SU-DHL-6 (cell line): Measurements from ENCODE around the gene RNF19B.
A peak's percentile ranks its signal among the peaks of the same experiment; 100 is the strongest.

ENCODE experiments used
- H2AFZ ChIP-seq: fragments of 200-600 bp; sonication (generic); 2 replicates; pipeline ENCODE4 v1.6.1; 2014; ENCODE audit warnings: low read depth, mild to moderate bottlenecking, moderate library complexity, mixed read lengths, antibody characterized with exemption, low read length; ENCODE audit not compliant: severe bottlenecking
- H3F3A ChIP-seq: fragments of 200-600 bp; shearing (Covaris generic); 2 replicates; pipeline ENCODE4 v1.6.0; 2016; ENCODE audit warnings: antibody characterized with exemption, mild to moderate bottlenecking; ENCODE audit not compliant: insufficient read depth
- H3K27ac ChIP-seq: fragments of 200-600 bp; sonication (generic); 2 replicates; pipeline ENCODE4 v1.5.1; 2016; ENCODE audit warnings: low read depth, mild to moderate bottlenecking, low read length, moderate library complexity, mixed read lengths
- H3K27me3 ChIP-seq: fragments of 200-600 bp; sonication (generic), shearing (Covaris generic); 2 replicates; pipeline ENCODE4 v1.6.0; 2014; ENCODE audit warnings: mild to moderate bottlenecking, low read length
- H3K36me3 ChIP-seq: fragments of 200-600 bp; sonication (generic); 2 replicates; pipeline ENCODE4 v1.6.1; 2014; ENCODE audit warnings: mild to moderate bottlenecking, low read length, mixed read lengths
- H3K4me2 ChIP-seq: fragments of 300-600, 200-600 bp; shearing (Covaris generic), sonication (generic); 2 replicates; pipeline ENCODE4 v1.6.0; 2014; ENCODE audit warnings: low read length, low read depth, mild to moderate bottlenecking; ENCODE audit not compliant: poor library complexity, severe bottlenecking
- H3K4me3 ChIP-seq: fragments of 200-600 bp; sonication (generic); 2 replicates; pipeline ENCODE4 v1.5.1; 2014; ENCODE audit warnings: antibody characterized with exemption, low read length, mild to moderate bottlenecking, mixed read lengths; ENCODE audit not compliant: insufficient read depth, poor library complexity, severe bottlenecking
- H3K79me2 ChIP-seq: fragments of 200-600 bp; sonication (generic); 2 replicates; pipeline ENCODE4 v1.6.1; 2014; ENCODE audit warnings: mild to moderate bottlenecking, low read length, moderate library complexity; ENCODE audit not compliant: insufficient read depth
- H3K9ac ChIP-seq: fragments of 200-600 bp; sonication (generic); 2 replicates; pipeline ENCODE4 v1.7.0; 2014; ENCODE audit warnings: mild to moderate bottlenecking, low read length
- H3K9me2 ChIP-seq: fragments of 200-600 bp; sonication (generic); replicated peaks from 2 replicates; pipeline ENCODE4 v1.6.1; 2014; ENCODE audit warnings: low read length; ENCODE audit not compliant: insufficient read depth
- H3K9me3 ChIP-seq: fragments of 200-600 bp; sonication (generic); 2 replicates; pipeline ENCODE4 v1.6.1; 2014; ENCODE audit warnings: low read length, mixed read lengths; ENCODE audit not compliant: insufficient read depth
- H4K20me1 ChIP-seq: fragments of 200-600 bp; sonication (generic); 2 replicates; pipeline ENCODE4 v1.6.1; 2014; ENCODE audit warnings: low read depth, mild to moderate bottlenecking, antibody characterized with exemption, low read length, moderate library complexity, mixed read lengths
- EZH2phosphoT487 ChIP-seq: fragments of 200-600 bp; sonication (generic), shearing (Covaris generic); conservative IDR thresholded peaks from 2 replicates; pipeline ENCODE4 v1.6.1; 2018; ENCODE audit warnings: mild to moderate bottlenecking, antibody characterized with exemption, low read length, moderate library complexity, mixed read lengths
- TF ChIP-seq, protein P1 (sequence below): fragments of 200-600 bp; sonication (generic); IDR thresholded peaks from one replicate; pipeline ENCODE4 v1.5.1; 2017; ENCODE audit warnings: antibody characterized with exemption, mild to moderate bottlenecking, low read length, moderate library complexity; ENCODE audit not compliant: insufficient read depth, poor library complexity, severe bottlenecking

RNF19B gene

DNA sequence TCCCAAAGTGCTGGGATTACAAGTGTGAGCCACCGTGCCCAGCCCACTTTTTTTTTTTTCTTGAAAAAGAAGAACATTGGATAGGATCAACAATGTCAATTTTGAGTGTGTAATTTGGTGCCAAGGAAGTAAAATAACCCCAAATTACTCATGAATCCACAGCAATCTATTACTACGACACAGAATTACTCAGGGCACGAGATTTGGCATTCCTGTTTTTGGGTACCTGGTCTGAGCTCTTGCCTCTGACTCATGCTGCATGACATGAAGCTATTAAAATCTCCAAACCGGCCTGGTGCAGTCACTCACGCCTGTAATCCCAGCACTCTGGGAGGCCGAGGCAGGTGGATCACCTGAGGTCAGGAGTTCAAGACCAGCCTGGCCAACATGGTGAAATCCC is 10.4 kb downstream of the RNF19B start:
- Histone ChIP-seq H4K20me1 (no peaks in the 10 kb centered on the region), H3K79me2 (peaks cover 49% of the 10 kb centered on the region), H3K9me3 (no peaks in the 10 kb centered on the region), H3F3A (peaks cover 18% of the 10 kb centered on the region), H3K27ac (no peak overlapping the region), H3K9ac (no peak overlapping the region), H3K9me2 (no peaks in the 10 kb centered on the region), H3K4me2 (no peak overlapping the region), H2AFZ (no peak overlapping the region), H3K4me3 (no peak overlapping the region), H3K36me3 (no peaks in the 10 kb centered on the region; the same call in 1 of the 2 replicates), H3K27me3 (no peaks in the 10 kb centered on the region)
- no peak for TF ChIP-seq EZH2phosphoT487
- TF ChIP-seq, protein P1, sequence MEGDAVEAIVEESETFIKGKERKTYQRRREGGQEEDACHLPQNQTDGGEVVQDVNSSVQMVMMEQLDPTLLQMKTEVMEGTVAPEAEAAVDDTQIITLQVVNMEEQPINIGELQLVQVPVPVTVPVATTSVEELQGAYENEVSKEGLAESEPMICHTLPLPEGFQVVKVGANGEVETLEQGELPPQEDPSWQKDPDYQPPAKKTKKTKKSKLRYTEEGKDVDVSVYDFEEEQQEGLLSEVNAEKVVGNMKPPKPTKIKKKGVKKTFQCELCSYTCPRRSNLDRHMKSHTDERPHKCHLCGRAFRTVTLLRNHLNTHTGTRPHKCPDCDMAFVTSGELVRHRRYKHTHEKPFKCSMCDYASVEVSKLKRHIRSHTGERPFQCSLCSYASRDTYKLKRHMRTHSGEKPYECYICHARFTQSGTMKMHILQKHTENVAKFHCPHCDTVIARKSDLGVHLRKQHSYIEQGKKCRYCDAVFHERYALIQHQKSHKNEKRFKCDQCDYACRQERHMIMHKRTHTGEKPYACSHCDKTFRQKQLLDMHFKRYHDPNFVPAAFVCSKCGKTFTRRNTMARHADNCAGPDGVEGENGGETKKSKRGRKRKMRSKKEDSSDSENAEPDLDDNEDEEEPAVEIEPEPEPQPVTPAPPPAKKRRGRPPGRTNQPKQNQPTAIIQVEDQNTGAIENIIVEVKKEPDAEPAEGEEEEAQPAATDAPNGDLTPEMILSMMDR = no peak

GRCh38 chr1:32953495-32953894 is 11.1 kb downstream of the RNF19B start:
- H3K79me2 ChIP-seq = peaks cover 42% of the 10 kb centered on the region
- H3K9me3 ChIP-seq = no peaks in the 10 kb centered on the region
- H3K36me3 ChIP-seq = no peaks in the 10 kb centered on the region; the same call in 1 of the 2 replicates
- no peak overlapping the region for H3K4me2 ChIP-seq
- no peaks in the 10 kb centered on the region for H4K20me1 ChIP-seq
- no peak overlapping the region for H2AFZ ChIP-seq
- peaks cover 20% of the 10 kb centered on the region for H3F3A ChIP-seq
- H3K4me3 ChIP-seq = no peak overlapping the region
- no peaks in the 10 kb centered on the region for H3K9me2 ChIP-seq
- H3K27ac ChIP-seq = peak overlapping the region; percentile 37
- no peaks in the 10 kb centered on the region for H3K27me3 ChIP-seq
- no peak overlapping the region for H3K9ac ChIP-seq
- no peak for TF ChIP-seq EZH2phosphoT487
- TF ChIP-seq, protein P1 = no peak

- H3K4me3 ChIP-seq = no peak overlapping the region
- no peak for TF ChIP-seq EZH2phosphoT487
- TF ChIP-seq, protein P1 = no peak
Measured at GRCh38 chr1:32949519-32949918, 15.1 kb downstream of the RNF19B start.

More at GRCh38 chr1:32949519-32949918, 15.1 kb downstream of the RNF19B start:
- peak overlapping the region; percentile 58 for H3K27ac ChIP-seq
- H3K9ac ChIP-seq = no peak overlapping the region
- H3K9me3 ChIP-seq = no peaks in the 10 kb centered on the region
- H3K79me2 ChIP-seq = peaks cover 16% of the 10 kb centered on the region; the same call in 1 of the 2 replicates
- H2AFZ ChIP-seq = no peak overlapping the region
- H3K4me2 ChIP-seq = no peak overlapping the region
- peaks cover 7% of the 10 kb centered on the region; the same call in 1 of the 2 replicates for H3F3A ChIP-seq
- H4K20me1 ChIP-seq = no peaks in the 10 kb centered on the region
- H3K36me3 ChIP-seq = no peaks in the 10 kb centered on the region; the same call in 1 of the 2 replicates
- H3K27me3 ChIP-seq = no peaks in the 10 kb centered on the region
- H3K9me2 ChIP-seq = no peaks in the 10 kb centered on the region
